ENCODE results near the gene TAF5L. TPM values are rescaled to one million over a fixed set of nuclear protein-coding genes. Genes with fewer than 3 reads are reported as not detected.

The TAF5L gene
- 22.7 and 23.6 TPM in 2 replicates for total RNA-seq (2014; rRNA removed; shearing (Covaris generic))

DNA sequence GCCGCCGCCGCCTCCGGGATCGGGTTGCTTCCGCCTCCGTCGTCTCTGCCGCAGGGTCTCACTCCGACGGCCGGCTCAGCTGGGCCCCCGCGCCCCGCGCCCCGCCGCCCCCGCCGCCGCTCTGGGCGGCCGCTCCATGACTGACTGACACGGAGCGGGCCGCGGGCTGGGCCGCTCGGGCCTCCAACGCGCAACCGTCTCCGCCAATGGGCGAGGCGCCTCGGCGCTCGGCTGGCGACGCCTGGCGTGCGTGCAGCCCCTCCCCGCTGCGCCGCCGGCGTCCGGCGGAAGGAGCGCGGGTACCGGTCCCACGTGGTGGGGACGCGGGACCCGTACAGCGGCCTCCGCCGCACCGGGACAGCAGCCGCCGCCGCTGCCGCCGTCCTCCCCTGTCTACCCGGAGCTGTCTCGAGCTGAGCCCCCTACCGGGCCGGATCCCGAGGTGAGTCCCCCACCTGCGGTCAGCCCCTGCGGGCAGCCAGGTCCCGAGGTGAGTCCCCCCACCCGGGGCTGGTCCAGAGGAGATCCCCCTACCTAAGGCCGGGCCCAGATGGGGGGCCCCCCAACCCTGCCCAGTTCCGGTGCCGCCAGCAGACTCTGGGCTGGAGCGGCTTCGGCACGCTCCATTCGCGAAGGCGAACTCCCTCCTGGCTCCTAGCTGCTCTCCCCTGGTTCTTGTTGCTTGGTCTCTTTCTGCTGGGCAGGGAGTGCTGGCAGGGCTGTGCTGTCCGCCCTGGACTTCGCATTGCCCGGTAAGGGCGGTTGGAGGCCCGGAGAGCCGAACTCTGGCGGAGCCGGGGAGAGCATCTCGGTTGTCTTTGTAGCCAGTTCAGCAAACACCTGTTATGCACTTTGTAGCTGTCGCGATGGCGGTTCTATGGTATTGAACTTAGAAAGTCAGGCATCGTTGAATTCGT lies at the start of gene TAF5L, which contains the start of gene URB2:
TAF5L (minus strand) TSS at position 208 of the 917 bp plus-strand sequence. CDS start 11,640 bp downstream, outside the sequence.
URB2 (plus strand) TSS at position 333 of the 917 bp plus-strand sequence. CDS start 1,387 bp downstream, outside the sequence.
- peak; percentile 87 for DNase-seq (ENCODE audit: low read depth)

DNA sequence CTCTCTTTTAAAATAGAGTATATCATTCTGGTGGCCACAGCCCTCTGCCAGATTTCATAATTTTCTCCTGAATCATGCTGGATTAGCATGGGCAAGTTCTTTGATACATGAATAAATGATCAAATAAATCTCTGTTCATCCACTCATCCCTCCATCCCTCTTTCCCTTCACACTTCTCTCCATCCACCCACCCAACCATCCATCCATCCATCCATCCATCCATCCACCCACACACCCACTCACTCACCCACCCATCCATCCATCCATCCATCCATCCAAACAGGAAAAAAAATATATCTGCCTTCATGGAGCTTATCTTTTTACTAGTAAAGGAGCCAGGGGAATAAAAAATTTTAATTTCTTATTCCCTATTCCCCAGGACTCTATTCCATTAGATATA lies 49.5 kb upstream of the TAF5L start:
- DNase-seq (ENCODE audit: low read depth) = no peak

DNA sequence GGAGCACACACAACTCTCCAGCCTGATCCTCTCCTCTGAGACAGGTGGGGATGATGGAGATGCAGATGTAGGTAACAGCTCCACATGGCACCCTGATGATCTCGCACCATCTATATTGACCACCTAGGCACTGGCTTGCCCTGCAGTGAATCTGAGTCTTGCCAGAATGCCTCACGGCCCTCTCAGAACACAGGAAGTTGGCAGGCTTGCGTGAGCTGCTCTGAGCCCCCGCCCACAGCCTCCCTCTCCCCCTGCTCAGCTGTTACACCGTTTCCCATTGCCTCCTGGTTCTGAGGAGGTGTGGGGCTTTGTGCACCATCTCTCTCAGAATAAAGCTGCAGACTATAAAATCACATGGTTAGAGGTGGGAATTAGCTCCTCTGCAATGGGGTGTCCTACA lies 48.1 kb upstream of the TAF5L start:
- no peak for DNase-seq (ENCODE audit: low read depth)

DNA sequence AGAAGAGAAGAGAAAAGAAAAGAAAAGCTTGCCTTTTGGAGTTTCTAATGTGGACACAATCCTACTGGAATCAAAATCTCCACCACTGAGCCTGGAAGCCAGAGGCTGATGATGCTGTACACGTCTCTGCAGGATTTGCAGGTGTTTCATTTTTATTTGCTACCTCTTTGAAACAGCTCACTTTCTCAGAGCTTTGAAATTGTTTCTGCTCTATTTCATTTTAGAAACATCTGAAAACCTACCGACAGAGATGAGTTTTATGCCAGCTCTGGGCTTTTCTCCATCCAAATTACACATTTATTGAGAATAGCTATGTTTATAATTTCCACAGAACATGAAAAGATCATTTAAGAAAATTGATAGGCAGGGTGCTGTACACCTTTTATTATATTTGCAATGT lies 46.3 kb upstream of the TAF5L start:
- no peak for DNase-seq (ENCODE audit: low read depth)

DNA sequence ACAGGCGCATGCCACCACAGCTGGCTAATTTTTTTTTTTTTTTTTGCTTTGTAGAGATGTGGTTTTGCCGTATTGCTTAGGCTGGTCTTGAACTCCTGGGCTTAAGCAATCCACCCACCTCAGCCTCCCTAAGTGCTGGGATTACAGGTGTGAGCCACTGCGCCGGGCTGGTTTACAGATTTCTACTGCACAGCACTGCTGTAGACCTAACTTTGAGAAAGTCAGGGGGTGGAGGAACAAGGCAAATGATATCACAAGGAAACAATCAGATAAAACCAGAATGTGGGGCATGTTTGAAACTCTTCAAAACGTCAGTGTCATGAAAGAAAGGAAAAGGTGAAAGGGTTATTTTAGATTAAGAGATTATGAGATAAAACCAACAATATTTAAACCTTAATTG lies 45.4 kb upstream of the TAF5L start:
- no peak for DNase-seq (ENCODE audit: low read depth)

DNA sequence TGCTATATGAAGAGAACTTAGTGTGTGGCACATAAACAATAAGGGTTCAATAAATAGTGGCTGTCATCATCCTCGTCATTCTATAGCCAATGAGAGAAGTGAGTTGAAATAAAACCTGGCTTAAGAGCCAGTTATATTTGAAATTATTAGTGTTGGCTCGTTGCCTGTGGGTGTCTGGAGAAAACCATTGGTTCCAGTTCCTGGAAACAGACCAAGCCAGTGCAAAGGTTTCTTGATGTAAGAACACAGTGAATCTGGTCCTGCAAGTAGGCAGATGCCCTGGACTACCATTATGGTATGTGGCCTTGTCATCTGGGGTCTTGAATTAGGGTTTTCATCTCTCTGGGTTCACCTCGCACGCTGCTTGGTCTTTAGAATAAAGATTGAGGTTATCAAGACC lies 43.4 kb upstream of the TAF5L start:
- DNase-seq (ENCODE audit: low read depth) = no peak

DNA sequence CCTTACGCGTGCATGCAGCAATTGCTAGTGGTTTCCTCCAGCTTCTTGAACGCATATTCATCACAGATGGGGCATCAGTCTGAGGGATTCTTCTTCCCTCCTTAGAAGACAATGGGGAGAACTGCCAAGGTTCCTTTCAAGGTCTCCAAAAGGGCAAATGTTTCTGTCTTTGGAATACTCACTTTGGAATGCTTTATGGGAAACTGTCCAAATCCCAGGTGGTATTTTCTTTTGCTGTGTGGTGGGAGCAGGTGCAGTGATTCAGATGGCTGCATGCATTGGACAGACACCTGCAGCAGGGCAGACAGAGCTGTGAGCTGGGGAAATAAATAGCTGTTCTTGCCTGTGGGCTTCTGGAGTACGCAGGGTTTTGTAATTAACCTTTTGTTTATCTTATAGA lies 40.7 kb upstream of the TAF5L start:
- DNase-seq (ENCODE audit: low read depth) = no peak

DNA sequence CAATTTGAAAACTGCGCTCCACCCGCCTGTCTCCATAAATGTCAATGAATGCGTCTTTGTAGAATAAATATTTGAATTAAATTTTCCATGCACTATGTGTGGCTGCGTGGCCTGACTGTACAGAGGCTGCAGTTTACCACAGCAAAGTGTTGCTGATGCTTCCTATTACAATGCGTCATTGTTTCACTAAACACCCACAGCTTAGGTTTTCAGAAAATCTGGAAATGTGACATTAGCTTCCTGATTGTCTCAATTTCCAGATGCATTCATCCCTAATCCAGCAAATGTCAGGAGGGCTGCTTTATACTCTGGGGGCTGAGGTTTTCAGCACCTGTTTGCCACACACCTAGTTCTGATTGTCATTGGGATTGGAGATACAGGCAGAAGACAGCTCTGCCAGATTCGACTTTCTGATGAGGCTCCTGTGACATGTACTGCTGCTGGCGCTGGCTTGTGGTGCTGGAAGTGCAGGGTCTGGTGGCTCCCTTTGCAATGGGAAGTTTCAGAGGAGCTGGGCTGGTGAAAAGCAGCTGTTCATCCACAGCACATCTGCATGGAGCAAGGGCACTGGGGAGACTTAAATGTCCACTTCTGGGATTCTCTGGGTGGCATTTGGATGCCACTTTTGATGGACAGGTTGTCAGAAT lies 40.1 kb upstream of the TAF5L start:
- no peak for DNase-seq (ENCODE audit: low read depth)

DNA sequence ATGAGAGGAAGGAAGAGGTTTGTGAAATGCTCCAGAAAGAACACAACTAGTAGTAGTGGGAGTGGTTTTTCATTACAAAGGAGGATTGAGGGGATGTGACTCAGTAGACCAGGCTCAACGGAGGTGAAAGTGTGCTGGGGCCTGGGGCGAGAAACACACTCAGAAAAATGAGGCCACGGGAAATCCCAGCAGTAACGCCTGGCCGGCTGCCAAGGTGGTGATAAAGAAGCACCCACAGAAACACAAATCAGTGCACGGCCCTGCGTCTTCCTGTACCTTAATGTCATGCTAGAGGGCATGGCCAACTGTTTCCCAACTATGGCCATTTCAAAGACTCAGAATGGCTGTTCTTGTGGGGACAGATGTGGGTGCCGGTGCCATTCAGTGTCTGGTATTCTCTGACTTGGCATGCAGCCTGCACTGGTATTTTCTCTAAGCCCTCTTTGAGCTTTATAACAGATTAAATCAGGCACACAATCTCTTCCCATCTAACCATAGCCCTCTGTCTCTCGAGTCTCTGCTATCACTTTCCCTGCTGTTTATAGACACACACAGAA lies 38.3 kb upstream of the TAF5L start:
- DNase-seq (ENCODE audit: low read depth) = peak; percentile 91

DNA sequence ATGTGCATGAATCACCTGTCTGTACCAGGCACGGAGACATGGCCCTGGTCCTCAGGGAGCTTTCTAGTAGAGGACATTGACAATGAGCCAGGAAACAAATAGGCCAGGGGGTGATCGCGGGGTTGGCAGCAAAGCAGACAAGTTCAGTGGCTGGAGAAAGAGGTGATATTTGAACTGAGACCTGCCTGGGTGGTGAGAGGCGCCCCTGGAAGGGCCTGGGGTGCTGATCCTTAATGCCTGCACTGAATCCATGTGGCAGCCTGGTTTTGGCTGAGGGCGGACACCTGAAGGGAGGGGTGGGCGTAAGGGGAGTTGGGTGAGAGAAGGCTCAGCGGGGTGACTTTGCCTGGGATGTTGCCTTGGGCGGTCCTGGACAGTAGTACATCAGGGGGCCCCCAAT lies 36.0 kb upstream of the TAF5L start:
- DNase-seq (ENCODE audit: low read depth) = no peak

DNA sequence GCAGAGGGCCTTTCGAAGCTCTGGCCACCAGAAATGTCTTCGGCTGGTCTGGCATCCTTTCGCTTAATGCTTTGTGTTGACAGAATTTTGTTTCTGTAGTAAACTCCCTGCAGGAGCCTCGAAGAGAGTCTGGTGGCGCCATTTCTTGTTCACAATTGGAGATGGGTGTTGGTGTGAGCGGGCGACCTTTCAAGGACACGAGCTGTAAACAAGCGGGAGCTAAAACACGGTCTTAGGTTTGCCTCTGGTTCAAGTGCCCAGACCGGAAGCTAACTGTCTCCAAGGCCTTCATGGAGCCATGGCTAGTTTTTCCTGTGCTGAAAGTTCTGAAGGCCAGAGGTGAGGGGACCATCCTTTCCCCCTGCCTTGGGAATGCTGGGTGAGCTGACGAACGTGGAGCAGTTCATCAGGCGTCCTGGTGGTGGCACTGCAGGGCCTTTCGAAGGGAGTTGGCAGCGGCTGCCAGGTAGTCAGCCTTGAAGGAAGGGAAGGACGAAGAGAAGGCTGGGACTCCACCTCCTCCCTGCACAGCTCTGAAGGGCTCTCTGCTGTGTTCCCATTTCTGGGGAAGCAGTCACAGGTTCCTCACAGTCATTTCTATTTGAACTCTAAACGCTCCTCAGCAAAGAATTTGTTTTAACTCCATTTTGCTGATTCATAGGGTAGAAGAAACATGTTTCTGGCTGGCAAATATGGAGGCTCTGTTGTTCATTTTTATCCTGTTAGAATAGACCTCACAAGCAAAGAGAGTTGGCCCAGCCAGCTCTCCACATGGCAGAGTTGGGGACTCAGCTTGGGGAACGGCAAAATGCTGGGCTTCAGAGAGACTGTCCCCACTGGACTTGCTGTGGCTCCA lies 35.3 kb upstream of the TAF5L start:
- peak; percentile 54 for DNase-seq (ENCODE audit: low read depth)

DNA sequence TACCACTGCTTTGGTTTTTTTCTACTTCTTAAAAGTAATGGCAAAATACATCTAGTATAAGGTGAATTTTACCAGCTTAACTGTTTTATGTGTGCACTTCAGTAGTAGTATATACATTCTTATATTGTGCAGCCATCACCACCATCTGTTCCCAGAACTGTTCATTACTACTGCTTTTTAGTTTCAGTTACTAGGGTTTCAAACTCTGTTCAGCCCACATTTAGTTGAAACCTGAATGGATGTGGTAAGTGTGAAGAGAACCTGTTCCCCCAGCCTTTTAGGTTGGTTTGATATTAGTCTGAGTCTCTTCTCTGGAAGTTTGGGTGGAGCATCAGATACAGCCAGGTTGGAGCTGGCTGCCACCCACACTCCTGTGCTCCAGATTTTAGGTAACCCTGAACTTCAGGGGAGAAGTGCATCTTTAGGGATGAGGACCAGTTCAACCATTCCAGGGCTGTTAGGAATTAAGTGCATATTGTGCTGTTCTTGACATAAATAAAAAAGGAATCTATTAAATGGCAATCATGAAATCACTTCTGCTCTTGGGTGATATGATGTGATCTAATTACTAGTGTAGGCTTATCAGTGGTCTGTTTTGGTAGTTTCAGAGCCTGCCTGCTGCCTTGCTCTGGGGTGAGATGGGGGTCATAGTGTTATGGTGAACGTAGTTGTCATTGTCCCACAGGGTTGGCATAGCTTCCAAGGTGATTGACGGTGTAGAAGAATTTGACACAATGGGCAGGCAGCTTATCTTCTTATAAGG lies 32.3 kb upstream of the TAF5L start:
- no peak for DNase-seq (ENCODE audit: low read depth)

DNA sequence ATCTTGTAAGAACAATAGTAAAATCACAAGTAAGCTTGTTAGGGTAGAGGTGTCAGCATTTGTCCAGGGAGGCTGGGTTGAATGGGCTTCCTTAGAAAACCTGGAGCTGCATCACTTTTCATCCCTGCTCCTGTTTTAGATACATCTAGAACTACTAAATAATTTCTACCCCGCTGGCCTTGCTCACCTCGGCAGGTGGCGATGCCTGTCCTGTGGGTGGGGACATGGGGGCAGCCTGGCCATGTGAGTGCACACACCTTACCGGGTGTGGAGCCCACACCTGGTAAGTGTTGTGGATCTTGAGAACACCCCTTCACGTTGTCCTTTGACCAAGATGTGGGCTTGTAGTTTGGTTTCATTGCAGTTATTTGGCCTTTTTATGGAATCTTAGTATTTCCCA lies 29.9 kb upstream of the TAF5L start:
- no peak for DNase-seq (ENCODE audit: low read depth)

DNA sequence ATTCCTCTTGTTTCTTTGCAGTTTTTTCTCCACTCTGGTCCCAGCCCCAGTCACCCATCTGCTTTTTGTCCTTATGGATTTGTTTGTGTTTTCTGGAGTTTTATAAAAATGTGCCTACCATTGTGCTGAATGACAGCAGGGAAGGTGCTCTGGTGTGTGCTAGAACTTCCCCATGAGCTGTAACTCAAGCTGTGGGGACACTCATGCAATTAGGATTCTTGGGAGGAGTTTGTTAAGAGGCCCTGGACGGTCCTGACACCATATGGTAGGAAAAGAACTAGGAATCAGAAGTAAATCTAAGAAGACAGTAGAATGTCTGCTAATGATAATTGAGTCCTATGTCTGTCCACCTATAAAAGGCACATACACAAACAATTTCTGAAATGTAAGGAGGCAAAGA lies 27.5 kb upstream of the TAF5L start:
- no peak for DNase-seq (ENCODE audit: low read depth)

DNA sequence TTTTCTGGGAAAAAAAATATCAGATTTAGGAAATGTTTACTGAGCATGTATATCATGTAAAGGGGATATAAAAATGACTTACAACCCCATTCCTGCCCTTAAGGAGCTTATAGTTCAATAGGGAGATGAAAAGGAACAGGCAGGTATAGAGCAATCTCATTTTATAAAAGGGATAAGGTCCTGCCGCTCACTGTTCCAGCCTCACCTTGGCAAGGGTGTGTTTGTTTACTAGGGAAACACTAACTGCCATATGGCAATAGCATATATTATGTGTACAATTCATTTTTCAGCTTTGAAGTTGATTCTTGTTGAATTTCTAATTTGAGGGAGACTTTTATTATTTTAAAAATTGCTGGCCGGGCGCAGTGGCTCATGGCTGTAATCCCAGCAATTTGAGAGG lies 25.6 kb upstream of the TAF5L start:
- DNase-seq (ENCODE audit: low read depth) = no peak

DNA sequence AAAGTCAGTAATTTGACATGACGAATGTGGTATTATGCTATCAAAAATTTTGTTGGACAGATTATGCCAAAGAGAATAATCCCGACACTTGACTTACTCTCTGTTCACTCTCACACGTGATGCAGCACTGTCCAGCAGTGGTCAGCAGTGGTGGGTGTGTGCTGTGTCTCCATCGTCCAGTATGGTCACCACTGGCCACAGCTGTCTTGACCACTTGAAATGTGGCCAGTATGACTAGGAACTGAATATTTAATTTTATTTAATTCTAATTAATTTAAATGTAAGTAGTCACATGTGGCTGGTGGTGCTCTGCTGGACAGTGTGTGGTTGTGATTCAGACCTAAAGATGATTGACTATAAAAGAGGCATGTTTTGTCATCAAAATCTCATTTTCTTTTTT lies 24.1 kb upstream of the TAF5L start:
- no peak for DNase-seq (ENCODE audit: low read depth)

DNA sequence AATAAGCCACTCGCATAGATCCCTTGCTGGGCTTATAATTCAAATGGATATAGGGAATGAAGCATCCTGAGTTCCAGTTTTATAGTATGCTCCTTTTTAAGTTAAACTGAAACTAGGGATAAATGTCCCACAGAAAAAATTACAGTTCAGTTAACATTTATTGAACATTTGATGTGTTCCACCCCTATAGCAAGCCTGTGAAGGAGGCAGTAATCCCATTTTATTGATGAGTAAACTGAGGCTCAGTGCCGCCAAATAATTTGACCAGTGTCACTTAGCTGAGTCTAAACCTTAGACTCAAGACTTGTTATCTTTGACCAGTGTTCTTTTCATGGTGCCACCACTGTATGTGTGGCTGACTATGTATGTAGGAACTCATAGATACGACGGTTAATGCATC lies 22.5 kb upstream of the TAF5L start:
- no peak for DNase-seq (ENCODE audit: low read depth)

DNA sequence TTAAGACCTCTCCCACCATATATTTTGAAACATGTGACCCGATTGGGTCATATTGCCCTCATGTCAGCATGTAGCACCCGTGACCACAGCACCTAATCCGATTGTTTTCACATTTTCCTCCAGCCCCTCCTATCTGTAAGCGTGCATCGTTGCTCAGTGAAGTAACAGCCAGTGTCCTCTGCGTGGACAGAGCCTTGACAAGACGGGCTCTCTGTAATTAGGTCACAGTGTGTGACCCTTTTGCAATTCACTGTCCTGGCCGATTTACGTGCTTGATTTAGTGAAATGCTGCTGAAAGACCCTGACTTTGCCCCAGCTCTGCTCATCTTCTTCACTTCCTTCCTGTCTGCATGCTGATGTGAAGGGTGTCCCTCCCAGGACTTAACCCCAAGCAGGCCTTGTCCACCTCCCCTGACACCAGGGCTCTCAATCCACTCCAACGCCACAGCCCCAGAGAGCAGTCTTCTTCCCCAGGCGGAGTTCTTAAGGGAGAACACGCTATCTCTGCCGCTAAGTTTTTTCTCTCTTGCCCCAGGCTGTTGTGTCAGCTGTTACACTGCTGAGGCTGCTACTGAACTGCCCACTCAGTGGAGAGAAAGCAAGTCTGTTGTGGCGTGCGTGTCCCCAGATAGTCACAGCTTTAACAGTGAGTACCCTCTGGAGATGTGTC lies 19.5 kb upstream of the TAF5L start:
- no peak for DNase-seq (ENCODE audit: low read depth)

DNA sequence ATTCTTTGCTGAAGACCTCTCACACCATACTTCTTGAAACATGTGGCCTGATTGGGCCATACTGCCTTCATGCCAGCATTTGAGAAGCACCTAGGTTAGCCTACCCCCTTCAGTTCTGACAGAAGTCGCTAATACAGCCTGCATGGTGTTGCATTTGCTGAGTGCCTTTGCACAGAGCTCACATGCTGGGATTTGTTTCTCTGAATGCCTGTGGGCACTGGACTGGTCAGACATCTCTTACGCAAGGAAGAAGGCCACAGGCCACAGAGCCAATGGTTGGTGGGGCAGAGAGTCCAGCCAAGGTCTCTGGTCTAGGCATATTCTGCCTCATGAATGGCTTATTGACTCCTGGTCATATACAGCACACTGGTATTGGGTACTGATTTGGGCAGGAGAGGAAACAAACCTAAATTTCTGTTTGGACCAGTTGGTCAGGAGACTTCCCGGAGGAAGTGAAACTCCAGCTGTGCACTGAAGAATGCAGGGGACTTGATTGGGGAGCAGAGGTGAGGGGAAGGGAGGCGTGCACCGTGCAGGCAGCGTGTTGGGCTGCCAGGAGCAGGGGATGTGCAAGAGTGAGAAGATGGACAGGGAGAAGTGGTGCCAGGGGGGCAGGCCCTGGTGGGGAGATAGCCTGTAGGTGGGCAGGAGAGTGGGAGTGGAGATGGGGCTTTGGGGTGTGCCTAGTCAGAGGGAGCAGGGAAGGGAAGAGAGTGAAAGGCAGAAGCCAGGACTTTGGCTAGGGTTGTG lies 18.2 kb upstream of the TAF5L start:
- DNase-seq (ENCODE audit: low read depth) = peak; percentile 18

DNA sequence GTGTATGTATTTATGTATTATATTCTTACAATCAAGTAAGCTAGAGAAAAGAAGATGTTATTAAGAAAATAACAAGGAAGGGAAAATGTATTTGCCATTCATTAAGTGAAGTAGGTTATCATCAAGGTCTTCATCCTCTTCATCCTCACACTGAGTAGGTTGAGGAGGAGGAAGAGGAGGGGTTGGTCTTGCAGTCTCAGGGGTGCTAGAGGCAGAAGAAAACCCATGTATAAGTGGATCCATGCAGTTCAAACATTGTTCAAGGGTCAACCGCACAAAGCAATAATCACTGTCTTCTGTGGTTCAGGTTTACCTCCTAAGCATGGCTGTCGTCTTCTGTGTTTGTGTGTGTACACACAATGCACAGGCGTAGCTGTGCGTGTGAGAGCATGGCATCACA lies 17.0 kb upstream of the TAF5L start:
- no peak for DNase-seq (ENCODE audit: low read depth)
